Natural killer cell (primary cell): ENCODE results near the gene ARHGAP33. TPM values are rescaled to one million over a fixed set of nuclear protein-coding genes. Genes with fewer than 3 reads are reported as not detected.

Source experiments
- ATAC-seq, 3 donors: fragments of 150-1000 bp in 2 of 3; fragments of 200-7000 bp in 1 of 3; cut with Tn5 transposase; 1 replicate in 1 of 3; 2 replicates in 2 of 3; pipeline ENCODE4 v1.10.0; 2021; ENCODE audit warnings: mild to moderate bottlenecking in 2 of 3, moderate library complexity in 2 of 3
- DNase-seq, 2 donors: peaks; one replicate each; pipeline versions ENCODE4 v3.0.0 to v3.0.0-alpha.2; 2013 to 2021; ENCODE audit warnings: mixed read lengths in 1 of 2
- H3K27ac ChIP-seq: one replicate; pipeline ENCODE4 v1.5.1; 2013; ENCODE audit warnings: mild to moderate bottlenecking, low read length
- H3K27me3 ChIP-seq: one replicate; pipeline ENCODE4 v1.6.1; 2013; ENCODE audit warnings: low read length; ENCODE audit not compliant: control insufficient read depth, insufficient read depth
- H3K36me3 ChIP-seq: one replicate; pipeline ENCODE4 v1.6.1; 2013; ENCODE audit warnings: low read length; ENCODE audit not compliant: control insufficient read depth, insufficient read depth
- H3K4me1 ChIP-seq: one replicate; pipeline ENCODE4 v1.6.1; 2013; ENCODE audit warnings: low read length; ENCODE audit not compliant: control insufficient read depth, insufficient read depth
- H3K4me3 ChIP-seq: one replicate; pipeline ENCODE4 v1.5.1; 2013; ENCODE audit warnings: low read length
- H3K9me3 ChIP-seq: one replicate; pipeline ENCODE4 v1.6.1; 2013; ENCODE audit warnings: low read length; ENCODE audit not compliant: control insufficient read depth, insufficient read depth
- H3K27ac Mint-ChIP-seq, 2 donors: one replicate each; pipeline ENCODE4 v1.8.0; 2022; ENCODE audit warnings: mild to moderate bottlenecking in 2 of 2, mixed read lengths in 2 of 2, moderate library complexity in 1 of 2
- H3K27me3 Mint-ChIP-seq, 2 donors: one replicate each; pipeline ENCODE4 v1.8.0; 2022; ENCODE audit warnings: low read depth in 2 of 2, mixed read lengths in 2 of 2
- H3K36me3 Mint-ChIP-seq: one replicate; pipeline ENCODE4 v1.8.0; 2022; ENCODE audit warnings: mixed read lengths
- H3K4me1 Mint-ChIP-seq, 2 donors: one replicate each; pipeline ENCODE4 v1.8.0; 2022; ENCODE audit warnings: mixed read lengths in 2 of 2
- H3K4me3 Mint-ChIP-seq: one replicate; pipeline ENCODE4 v1.8.0; 2022; ENCODE audit warnings: mild to moderate bottlenecking, moderate library complexity, mixed read lengths
- H3K9me3 Mint-ChIP-seq, 2 donors: one replicate each; pipeline ENCODE4 v1.8.0; 2022; ENCODE audit warnings: mixed read lengths in 2 of 2
- CTCF ChIP-seq: fragments of 200-600 bp; IDR thresholded peaks from one replicate; pipeline ENCODE4 v1.8.0; 2022; ENCODE audit warnings: antibody characterized with exemption
- WGBS: methylation state at CpG from one replicate; pipeline ENCODE4 v1.1.7; 2013; ENCODE audit warnings: missing lambda C conversion rate; ENCODE audit not compliant: insufficient coverage; 5-methylcytosine and 5-hydroxymethylcytosine counted together
- intact Hi-C: fragments of 100-400 bp; cut with micrococcal nuclease; formaldehyde crosslinking; loops from one replicate; pipeline ENCODE4 v1.14.2; 2022
- total RNA-seq, 4 donors: library from RNA; stranded (reverse); fragments of 120-200 nt in 1 of 4; gene quantifications; one replicate each; pipeline versions ENCODE4 v1.2.3 to v1.2.4, GENCODE V29; 2013 to 2022

ARHGAP33 gene
- total RNA-seq, 3 donors from 2014 or later (not counting 1 experiment from before 2014, with no cell fraction given): 34.4 to 39.3 (median 37.5) TPM

DNA sequence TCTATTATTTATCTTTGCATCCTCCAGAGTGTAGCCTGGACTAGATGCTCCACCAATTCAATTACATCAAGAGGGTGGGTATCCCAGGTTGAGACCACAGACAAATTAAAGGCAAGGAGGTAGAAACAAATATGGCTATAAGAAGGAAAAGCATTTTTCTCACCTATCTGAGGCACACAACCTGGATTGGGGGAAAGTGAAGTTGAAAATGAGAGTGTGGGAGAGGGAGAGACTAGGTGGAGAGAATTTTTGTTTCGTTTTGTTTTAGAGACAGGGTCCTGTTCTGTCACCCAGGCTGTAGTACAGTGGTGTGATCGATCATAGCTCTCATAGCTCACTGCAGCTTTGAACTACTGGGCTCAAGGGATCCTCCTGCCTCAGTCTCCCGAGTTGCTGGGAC lies 43.1 kb downstream of the ARHGAP33 start:
- no peak overlapping the region for H3K27ac ChIP-seq
- TF ChIP-seq CTCF: no peak
- ATAC-seq (no peak), DNase-seq (no peak)
- no peaks in the 10 kb centered on the region for H3K9me3 ChIP-seq
- H3K4me1 ChIP-seq: no peaks in the 10 kb centered on the region
- no peaks in the 10 kb centered on the region for H3K27me3 ChIP-seq
- 65% methylated on average over 3 of the region's 3 CpGs for WGBS
- Mint-ChIP-seq H3K36me3 (no peaks in the 10 kb centered on the region), H3K27me3 (peaks cover 0 to 11% of the 10 kb centered on the region in 2 donors), H3K27ac (no peak overlapping the region), H3K4me1 (no peaks in the 10 kb centered on the region), H3K4me3 (no peak overlapping the region), H3K9me3 (no peaks in the 10 kb centered on the region)
- no peaks in the 10 kb centered on the region for H3K36me3 ChIP-seq
- intact Hi-C loops: no loop called here
- H3K4me3 ChIP-seq: no peak overlapping the region

- H3K4me3 ChIP-seq: no peak overlapping the region
Measured at GRCh38 chr19:35822579-35822978, 47.2 kb downstream of the ARHGAP33 start.

DNA sequence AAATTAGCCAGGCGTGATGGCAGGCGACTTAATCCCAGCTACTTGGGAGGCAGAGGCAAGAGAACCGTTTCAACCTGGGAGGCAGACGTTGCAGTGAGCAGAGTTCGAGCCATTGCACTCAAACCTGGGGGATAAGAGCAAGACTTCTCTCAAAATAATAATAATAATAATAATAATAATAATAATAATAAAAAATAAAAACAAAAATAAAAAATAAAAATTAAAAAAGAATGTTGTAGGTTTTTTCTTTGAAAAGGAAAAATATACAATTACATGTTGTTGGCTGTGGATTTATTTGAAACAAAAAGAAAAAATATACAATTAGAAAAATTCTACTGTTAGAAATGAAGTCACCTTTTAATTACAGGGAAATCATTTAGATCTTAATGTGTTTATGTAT lies 48.8 kb downstream of the ARHGAP33 start:
- Histone ChIP-seq H3K27me3 (no peaks in the 10 kb centered on the region), H3K27ac (no peak overlapping the region), H3K36me3 (no peaks in the 10 kb centered on the region), H3K9me3 (no peaks in the 10 kb centered on the region), H3K4me3 (no peak overlapping the region), H3K4me1 (no peaks in the 10 kb centered on the region)
- peaks cover 0 to 2% of the 10 kb centered on the region in 2 donors for H3K27me3 Mint-ChIP-seq
- H3K4me3 Mint-ChIP-seq: no peak overlapping the region
- no peak for ATAC-seq
- no peaks in the 10 kb centered on the region for H3K9me3 Mint-ChIP-seq
- 86% methylated on average over 1 of the region's 5 CpGs for WGBS
- no peaks in the 10 kb centered on the region for H3K4me1 Mint-ChIP-seq
- TF ChIP-seq CTCF: no peak
- intact Hi-C loops: no loop called here
- H3K27ac Mint-ChIP-seq: no peak overlapping the region
- DNase-seq: no peak
- H3K36me3 Mint-ChIP-seq: no peaks in the 10 kb centered on the region

More at GRCh38 chr19:35822579-35822978, 47.2 kb downstream of the ARHGAP33 start:
- no peak for DNase-seq
- WGBS: 48% methylated on average over 3 of the region's 3 CpGs
- H3K27ac Mint-ChIP-seq: no peak overlapping the region
- TF ChIP-seq CTCF: no peak
- no peak for ATAC-seq
- no peaks in the 10 kb centered on the region for H3K27me3 ChIP-seq
- H3K4me1 ChIP-seq: no peaks in the 10 kb centered on the region
- H3K27ac ChIP-seq: no peak overlapping the region
- no peaks in the 10 kb centered on the region for H3K36me3 ChIP-seq
- intact Hi-C loops: no loop called here
- no peaks in the 10 kb centered on the region for H3K36me3 Mint-ChIP-seq
- H3K4me1 Mint-ChIP-seq: no peaks in the 10 kb centered on the region
- H3K27me3 Mint-ChIP-seq: peaks cover 0 to 6% of the 10 kb centered on the region in 2 donors
- H3K9me3 Mint-ChIP-seq: no peaks in the 10 kb centered on the region
- no peaks in the 10 kb centered on the region for H3K9me3 ChIP-seq
- H3K4me3 Mint-ChIP-seq: no peak overlapping the region

DNA sequence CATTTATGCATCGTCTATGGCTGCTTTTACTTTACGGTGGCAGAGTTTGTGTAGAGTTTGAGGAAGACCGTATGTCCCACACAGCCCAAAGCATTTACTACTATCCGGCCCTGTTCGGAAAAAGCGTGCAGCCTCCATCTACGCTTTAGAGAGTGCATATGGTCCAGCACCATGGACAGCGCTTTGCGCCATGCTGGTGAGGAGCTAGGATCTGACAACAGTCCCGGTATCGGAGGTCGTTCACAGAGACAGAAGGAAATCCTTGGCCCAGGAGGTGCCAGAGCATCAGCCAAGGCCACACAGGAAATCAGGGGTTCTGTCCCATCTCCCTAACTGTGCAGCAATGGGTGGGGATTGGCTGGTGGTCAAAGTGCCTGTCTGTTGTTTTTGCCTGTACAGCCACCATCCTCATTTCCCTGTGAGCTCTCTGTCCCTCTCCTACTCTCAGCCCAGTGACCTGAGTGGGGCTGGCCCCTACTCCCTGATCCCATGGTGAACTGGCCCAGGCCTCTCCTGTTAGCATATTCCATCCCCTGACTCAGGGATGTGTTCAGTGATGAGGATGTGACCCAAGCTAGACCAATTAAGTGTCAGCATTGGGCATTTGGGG lies 53.4 kb downstream of the ARHGAP33 start:
- no peak overlapping the region for H3K4me3 Mint-ChIP-seq
- H3K4me1 Mint-ChIP-seq: no peaks in the 10 kb centered on the region
- WGBS: 26% methylated on average over 12 of the region's 12 CpGs
- H3K36me3 ChIP-seq: no peaks in the 10 kb centered on the region
- no peak overlapping the region for H3K27ac Mint-ChIP-seq
- peak; percentile 64 to 70 (median 68) for ATAC-seq
- H3K4me3 ChIP-seq: no peak overlapping the region
- intact Hi-C loops: no loop called here
- TF ChIP-seq CTCF: no peak
- no peaks in the 10 kb centered on the region for H3K9me3 ChIP-seq
- no peaks in the 10 kb centered on the region for H3K9me3 Mint-ChIP-seq
- DNase-seq: peak; percentile 45 to 75
- H3K27me3 Mint-ChIP-seq: peaks cover 0 to 4% of the 10 kb centered on the region in 2 donors
- no peaks in the 10 kb centered on the region for H3K36me3 Mint-ChIP-seq
- no peaks in the 10 kb centered on the region for H3K27me3 ChIP-seq
- no peaks in the 10 kb centered on the region for H3K4me1 ChIP-seq
- no peak overlapping the region for H3K27ac ChIP-seq
